H1 (cell line): ENCODE results near the gene BCKDHB. TPM values are rescaled to one million over a fixed set of nuclear protein-coding genes. Genes with fewer than 3 reads are reported as not detected.

Source experiments
- CTCF ChIA-PET: fragments of 300-600 bp; sonication (Branson Sonifier 250); formaldehyde crosslinking; loops from one replicate; lab custom pipeline; 2021; ENCODE audit not compliant: partially characterized antibody; lab: Charles Lee
- POLR2A ChIA-PET: fragments of 300-600 bp; sonication (Branson Sonifier 250); formaldehyde crosslinking; loops from one replicate; lab custom pipeline; 2021; ENCODE audit warnings: inconsistent platforms; ENCODE audit not compliant: partially characterized antibody; lab: Charles Lee
- DNase-seq, 2 experiments: peaks; one replicate each; pipeline versions ENCODE4 v3.0.0 to v3.0.0-alpha.2; 2010 to 2022; ENCODE audit warnings: low spot score in 2 of 2, low read depth in 1 of 2, mixed read lengths in 1 of 2
- FAIRE-seq: peaks from 2 replicates; lab custom pipeline; 2011; peaks lifted over from hg19 to GRCh38; lab: Jason Lieb, UNC
- H2AFZ ChIP-seq: 2 replicates; pipeline ENCODE4 v1.8.1; 2012; ENCODE audit warnings: low read length, inconsistent platforms
- H2AK5ac ChIP-seq: 2 replicates; pipeline ENCODE4 v1.6.1; 2013; ENCODE audit warnings: low read depth, low read length
- H2BK120ac ChIP-seq: replicated peaks from 2 replicates; pipeline ENCODE3; 2013; ENCODE audit warnings: low read depth, low read length, inconsistent platforms
- H2BK12ac ChIP-seq: 2 replicates; pipeline ENCODE4 v1.6.1; 2013; ENCODE audit warnings: low read depth, low read length
- H2BK15ac ChIP-seq: 2 replicates; pipeline ENCODE4 v1.6.1; 2013; ENCODE audit warnings: low read length
- H2BK20ac ChIP-seq: 2 replicates; pipeline ENCODE4 v1.6.1; 2013; ENCODE audit warnings: low read length
- H2BK5ac ChIP-seq: 2 replicates; pipeline ENCODE4 v1.6.1; 2013; ENCODE audit warnings: low read depth, low read length
- H3K14ac ChIP-seq: 2 replicates; pipeline ENCODE4 v1.6.1; 2013; ENCODE audit warnings: inconsistent platforms; ENCODE audit not compliant: insufficient read length
- H3K18ac ChIP-seq: 2 replicates; pipeline ENCODE4 v1.6.1; 2013; ENCODE audit warnings: low read length; ENCODE audit errors: extremely low read depth
- H3K23ac ChIP-seq: 2 replicates; pipeline ENCODE4 v1.6.1; 2013; ENCODE audit warnings: inconsistent platforms; ENCODE audit not compliant: insufficient read length
- H3K23me2 ChIP-seq: 2 replicates; pipeline ENCODE4 v1.6.1; 2013; ENCODE audit warnings: low read depth, low read length
- H3K27ac ChIP-seq: 2 replicates; pipeline ENCODE4 v1.6.1; 2011; ENCODE audit warnings: low read depth, low read length, inconsistent platforms
- H3K27me3 ChIP-seq, 4 experiments: replicated peaks in 1 of 4; 1 replicate in 1 of 4; 2 replicates in 3 of 4; pipeline versions ENCODE4 v1.6.1 to v1.8.1; 2011 to 2013; ENCODE audit warnings: low read length in 3 of 4, mild to moderate bottlenecking in 3 of 4, inconsistent platforms in 2 of 4, mixed read lengths in 2 of 4, moderate library complexity in 1 of 4; ENCODE audit not compliant: control insufficient read depth in 3 of 4, insufficient read depth in 3 of 4; ENCODE audit errors: extremely low read depth in 1 of 4
- H3K36me3 ChIP-seq, 4 experiments: 2 replicates each; pipeline versions ENCODE4 v1.6.1 to v1.8.1; 2011 to 2013; ENCODE audit warnings: mild to moderate bottlenecking in 4 of 4, low read length in 3 of 4, moderate library complexity in 2 of 4, control low read depth in 1 of 4, inconsistent platforms in 1 of 4; ENCODE audit not compliant: insufficient read depth in 4 of 4, control insufficient read depth in 2 of 4
- H3K4ac ChIP-seq: replicated peaks from 2 replicates; pipeline ENCODE3; 2013; ENCODE audit warnings: low read length, low read depth, mixed read lengths, inconsistent platforms; ENCODE audit not compliant: insufficient read length
- H3K4me1 ChIP-seq, 4 experiments: replicated peaks in 1 of 4; 1 replicate in 1 of 4; 2 replicates in 3 of 4; pipeline versions ENCODE4 v1.6.1 to v1.8.1; 2011 to 2013; ENCODE audit warnings: low read length in 3 of 4, inconsistent platforms in 2 of 4, mixed read lengths in 1 of 4; ENCODE audit not compliant: insufficient read depth in 4 of 4, control insufficient read depth in 3 of 4
- H3K4me2 ChIP-seq, 2 experiments: 2 replicates each; pipeline versions ENCODE4 v1.6.1 to v1.8.1; 2011 to 2013; ENCODE audit warnings: low read depth in 2 of 2, low read length in 2 of 2, control low read depth in 1 of 2, inconsistent platforms in 1 of 2, mild to moderate bottlenecking in 1 of 2; ENCODE audit not compliant: insufficient read depth in 1 of 2
- H3K4me3 ChIP-seq, 4 experiments: fragments of 200-600, 300-600 bp in 1 of 4; sonication (generic), shearing (Covaris generic), sonication (Bioruptor Twin) in 1 of 4; 2 replicates each; pipeline versions ENCODE4 v1.5.1 to v1.8.1; 2011 to 2016; ENCODE audit warnings: low read length in 4 of 4, low read depth in 3 of 4, control low read depth in 2 of 4, inconsistent platforms in 2 of 4, mild to moderate bottlenecking in 2 of 4, mixed read lengths in 1 of 4, moderate library complexity in 1 of 4; ENCODE audit not compliant: insufficient read depth in 2 of 4; ENCODE audit errors: extremely low read depth in 1 of 4
- H3K56ac ChIP-seq: replicated peaks from 2 replicates; pipeline ENCODE3; 2013; ENCODE audit warnings: low read depth, mild to moderate bottlenecking, mixed read lengths, low read length, inconsistent platforms; ENCODE audit not compliant: insufficient read length
- H3K79me1 ChIP-seq: 2 replicates; pipeline ENCODE4 v1.6.1; 2013; ENCODE audit warnings: low read depth, low read length, control low read depth
- H3K79me2 ChIP-seq, 2 experiments: 2 replicates each; pipeline versions ENCODE4 v1.6.1 to v1.8.1; 2012 to 2013; ENCODE audit warnings: low read length in 2 of 2, mild to moderate bottlenecking in 2 of 2, inconsistent platforms in 1 of 2; ENCODE audit not compliant: insufficient read depth in 2 of 2, control insufficient read depth in 1 of 2
- H3K9ac ChIP-seq, 4 experiments: replicated peaks in 1 of 4; 1 replicate in 1 of 4; 2 replicates in 3 of 4; pipeline versions ENCODE4 v1.6.1 to v1.8.1; 2011 to 2013; ENCODE audit warnings: low read depth in 3 of 4, low read length in 3 of 4, control low read depth in 2 of 4, mild to moderate bottlenecking in 2 of 4, moderate library complexity in 2 of 4, inconsistent platforms in 1 of 4; ENCODE audit errors: extremely low read depth in 1 of 4
- H3K9me3 ChIP-seq, 2 experiments: 2 replicates each; pipeline versions ENCODE4 v1.6.1 to v1.8.1; 2012 to 2013; ENCODE audit warnings: mild to moderate bottlenecking in 2 of 2, moderate library complexity in 2 of 2, control low read depth in 1 of 2, inconsistent platforms in 1 of 2, low read depth in 1 of 2, low read length in 1 of 2, mixed read lengths in 1 of 2; ENCODE audit not compliant: insufficient read depth in 2 of 2
- H4K20me1 ChIP-seq, 2 experiments: replicated peaks in 1 of 2; 2 replicates each; pipeline versions ENCODE3 to v1.8.1; 2011 to 2013; ENCODE audit warnings: inconsistent platforms in 2 of 2, low read length in 2 of 2, mild to moderate bottlenecking in 1 of 2; ENCODE audit not compliant: insufficient read depth in 2 of 2, control insufficient read depth in 1 of 2
- H4K5ac ChIP-seq: 2 replicates; pipeline ENCODE4 v1.6.1; 2013; ENCODE audit warnings: low read length, low read depth, mixed read lengths, inconsistent platforms; ENCODE audit not compliant: insufficient read length
- H4K8ac ChIP-seq: 2 replicates; pipeline ENCODE4 v1.8.0; 2013; ENCODE audit warnings: mild to moderate bottlenecking, moderate library complexity, low read length, inconsistent platforms; ENCODE audit not compliant: insufficient read depth; ENCODE audit errors: extremely low read depth
- H4K91ac ChIP-seq: replicated peaks from 2 replicates; pipeline ENCODE3; 2013; ENCODE audit warnings: low read length, mixed read lengths, inconsistent platforms; ENCODE audit not compliant: insufficient read length
- CHD1 ChIP-seq: IDR thresholded peaks from 2 replicates; pipeline ENCODE4 v1.6.1; 2012; ENCODE audit warnings: low read depth, low read length, improper control_type of control experiment
- CHD2 ChIP-seq: IDR thresholded peaks from 2 replicates; pipeline ENCODE4 v1.6.1; 2012; ENCODE audit warnings: low read length, improper control_type of control experiment
- CTBP2 ChIP-seq: IDR thresholded peaks from 2 replicates; pipeline ENCODE4 v1.7.0; 2011; ENCODE audit warnings: borderline replicate concordance, mild to moderate bottlenecking, moderate library complexity, mixed read lengths, low read length; ENCODE audit not compliant: insufficient read depth, insufficient read length
- FOSL1 ChIP-seq: IDR thresholded peaks from 2 replicates; pipeline ENCODE4 v1.6.1; 2011; ENCODE audit warnings: mild to moderate bottlenecking, low read depth, low read length, moderate library complexity; ENCODE audit not compliant: insufficient read depth
- GTF2F1 ChIP-seq: IDR thresholded peaks from 2 replicates; pipeline ENCODE4 v1.6.1; 2012; ENCODE audit warnings: low read depth, low read length, improper control_type of control experiment, borderline replicate concordance
- JUND ChIP-seq: IDR thresholded peaks from 2 replicates; pipeline ENCODE4 v1.6.1; 2011; ENCODE audit warnings: mild to moderate bottlenecking, improper control_type of control experiment, low read length
- NANOG ChIP-seq: IDR thresholded peaks from 2 replicates; pipeline ENCODE4 v1.6.1; 2011; ENCODE audit warnings: low read length, low read depth, mild to moderate bottlenecking, inconsistent platforms; ENCODE audit not compliant: insufficient read depth, poor library complexity, severe bottlenecking
- NRF1 ChIP-seq: IDR thresholded peaks from 2 replicates; pipeline ENCODE4 v1.6.1; 2011; ENCODE audit warnings: mild to moderate bottlenecking, low read depth, low read length, improper control_type of control experiment
- RBBP5 ChIP-seq: IDR thresholded peaks from 2 replicates; pipeline ENCODE4 v1.7.1; 2012; ENCODE audit warnings: low read depth, mild to moderate bottlenecking, inconsistent platforms, low read length, moderate library complexity, borderline replicate concordance
- RNF2 ChIP-seq: fragments of 200-900, 300-1000 bp; sonication (generic); IDR thresholded peaks from 2 replicates; pipeline ENCODE4 v1.7.1; 2016; ENCODE audit warnings: borderline replicate concordance, low read depth, mild to moderate bottlenecking, antibody characterized with exemption, low read length; ENCODE audit not compliant: poor library complexity, severe bottlenecking; ENCODE audit errors: missing control alignments
- SIX5 ChIP-seq: IDR thresholded peaks from 2 replicates; pipeline ENCODE4 v1.6.1; 2011; ENCODE audit warnings: mild to moderate bottlenecking, low read depth, low read length
- SP4 ChIP-seq: IDR thresholded peaks from 2 replicates; pipeline ENCODE4 v1.6.1; 2012; ENCODE audit warnings: low read length, inconsistent platforms
- TBP ChIP-seq: IDR thresholded peaks from 2 replicates; pipeline ENCODE4 v1.6.1; 2011; ENCODE audit warnings: low read depth, low read length, improper control_type of control experiment
- WGBS, 2 experiments: shearing (Covaris generic) in 1 of 2; methylation state at CpG; one replicate each; pipeline versions ENCODE4 v1.1.6 to v1.1.7; 2013 to 2015; ENCODE audit warnings: low lambda C conversion rate in 2 of 2, mixed read lengths in 2 of 2, inconsistent platforms in 1 of 2, low coverage in 1 of 2, missing lambda C conversion rate in 1 of 2; ENCODE audit not compliant: insufficient replicate concordance in 2 of 2, insufficient coverage in 1 of 2, insufficient read length in 1 of 2; ENCODE audit errors: extremely low coverage in 1 of 2, missing lambda C conversion rate in 1 of 2; 5-methylcytosine and 5-hydroxymethylcytosine counted together
- polyA plus RNA-seq, 7 experiments: library from polyadenylated mRNA; depleted of rRNA in 3 of 7; stranded (reverse) in 5 of 7; unstranded in 2 of 7; fragments of >200 nt in 5 of 7; fragments of 200-250 nt in 2 of 7; gene quantifications; 1 replicate in 5 of 7; 2 replicates in 1 of 7; 4 replicates in 1 of 7; pipeline versions ENCODE4 v1.2.1 to v1.2.3, GENCODE V29; 2011 to 2013; ENCODE audit warnings: missing spikeins in 2 of 7, mixed read lengths in 2 of 7
- total RNA-seq: library from RNA; stranded (reverse); fragmentation: NEBNext Ultra II Directional; extraction: Animal tissue kit (Norgen Biotek cat#: 25700); gene quantifications from 2 replicates; pipeline ENCODE4 v1.2.1, GENCODE V29; 2021
- TF ChIP-seq, protein P1 (sequence below): IDR thresholded peaks from 2 replicates; pipeline ENCODE4 v1.6.1; 2011; ENCODE audit warnings: low read depth, mild to moderate bottlenecking, low read length; ENCODE audit not compliant: insufficient read depth

BCKDHB gene
- total and polyA plus RNA-seq, 2 of the 8 experiments (the other 6 are each of a cell fraction or from before 2014, with no cell fraction given): 22.1 to 30.8 TPM

DNA sequence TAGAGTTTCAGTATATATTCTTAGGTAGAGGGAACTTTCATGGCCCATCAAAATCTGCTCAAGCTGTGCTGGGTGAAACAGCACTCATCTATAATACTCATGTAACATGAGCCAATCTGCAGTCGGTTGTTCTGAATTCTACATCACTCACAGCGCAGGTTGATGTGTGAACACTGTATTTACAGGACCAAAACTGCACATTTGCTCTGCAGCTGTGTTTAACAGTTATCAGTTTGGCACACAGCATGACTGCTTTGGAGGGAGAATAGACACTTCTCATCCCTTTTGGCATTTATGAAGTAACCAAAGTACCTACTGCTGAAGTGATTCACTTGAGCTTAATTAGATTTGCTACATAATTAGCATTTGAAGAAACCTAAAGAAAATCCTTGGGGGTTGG is 225.1 kb downstream of the BCKDHB start:
- POLR2A ChIA-PET: no interaction called here
- Histone ChIP-seq H3K14ac (no peak overlapping the region), H3K36me3 (no peaks in the 10 kb centered on the region), H4K20me1 (no peaks in the 10 kb centered on the region), H4K5ac (no peak overlapping the region), H3K79me1 (no peaks in the 10 kb centered on the region), H2AFZ (no peak overlapping the region), H2BK5ac (no peak overlapping the region), H3K4ac (no peak overlapping the region), H3K79me2 (no peaks in the 10 kb centered on the region), H3K18ac (no peak overlapping the region), H2BK20ac (no peak overlapping the region), H2BK12ac (peak overlapping the region; percentile 6), H2BK120ac (no peak overlapping the region), H3K27ac (no peak overlapping the region), H3K27me3 (no peaks in the 10 kb centered on the region), H3K4me1 (peaks cover 7 to 45% (median 18%) of the 10 kb centered on the region in 4 experiments), H4K8ac (no peak overlapping the region), H3K56ac (no peak overlapping the region), H3K23me2 (no peaks in the 10 kb centered on the region), H3K23ac (no peak overlapping the region), H3K4me3 (peak overlapping the region in 1 of 4 experiments; percentile 46; a peak in 2 of 8 replicates), H2BK15ac (no peak overlapping the region), H3K4me2 (peak overlapping the region; percentile 50 to 59), H2AK5ac (no peak overlapping the region), H3K9ac (no peak overlapping the region), H3K9me3 (no peaks in the 10 kb centered on the region), H4K91ac (no peak overlapping the region)
- CTCF ChIA-PET: interaction anchor here (0.9 to 4.3 kb wide), 6 partner anchors 10 to 1709 kb away, joined by 3 to 22 read pairs (median 4); no protein-coding TSS in a partner anchor
- no peak for DNase-seq
- no peak for FAIRE-seq
- no peak for TF ChIP-seq RNF2
- no peak for TF ChIP-seq CTBP2
- TF ChIP-seq GTF2F1: no peak
- no peak for TF ChIP-seq CHD2
- TF ChIP-seq SIX5: no peak
- TF ChIP-seq FOSL1: no peak
- TF ChIP-seq RBBP5: no peak
- TF ChIP-seq JUND: no peak
- TF ChIP-seq NANOG: no peak
- no peak for TF ChIP-seq CHD1
- TF ChIP-seq, protein P1, sequence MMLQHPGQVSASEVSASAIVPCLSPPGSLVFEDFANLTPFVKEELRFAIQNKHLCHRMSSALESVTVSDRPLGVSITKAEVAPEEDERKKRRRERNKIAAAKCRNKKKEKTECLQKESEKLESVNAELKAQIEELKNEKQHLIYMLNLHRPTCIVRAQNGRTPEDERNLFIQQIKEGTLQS: no peak
- TF ChIP-seq TBP: no peak
- no peak for TF ChIP-seq SP4
- TF ChIP-seq NRF1: no peak
- 13% methylated on average over 2 of the region's 2 CpGs; no CpG with 5 or more reads in 1 of the 2 experiments for WGBS, 2 experiments
